GM08714 (cell line): ENCODE measurements around the gene MYL3.

Source experiments
- H3K4me3 ChIP-seq: fragments of 200-500 bp; sonication (Bioruptor generic); 2 replicates; pipeline ENCODE4 v1.5.1; 2014; ENCODE audit warnings: mild to moderate bottlenecking, low read length, inconsistent platforms
- ZNF274 ChIP-seq: IDR thresholded peaks from 2 replicates; pipeline ENCODE4 v1.6.1; 2012; ENCODE audit warnings: mild to moderate bottlenecking, low read depth, low read length

The MYL3 gene

DNA sequence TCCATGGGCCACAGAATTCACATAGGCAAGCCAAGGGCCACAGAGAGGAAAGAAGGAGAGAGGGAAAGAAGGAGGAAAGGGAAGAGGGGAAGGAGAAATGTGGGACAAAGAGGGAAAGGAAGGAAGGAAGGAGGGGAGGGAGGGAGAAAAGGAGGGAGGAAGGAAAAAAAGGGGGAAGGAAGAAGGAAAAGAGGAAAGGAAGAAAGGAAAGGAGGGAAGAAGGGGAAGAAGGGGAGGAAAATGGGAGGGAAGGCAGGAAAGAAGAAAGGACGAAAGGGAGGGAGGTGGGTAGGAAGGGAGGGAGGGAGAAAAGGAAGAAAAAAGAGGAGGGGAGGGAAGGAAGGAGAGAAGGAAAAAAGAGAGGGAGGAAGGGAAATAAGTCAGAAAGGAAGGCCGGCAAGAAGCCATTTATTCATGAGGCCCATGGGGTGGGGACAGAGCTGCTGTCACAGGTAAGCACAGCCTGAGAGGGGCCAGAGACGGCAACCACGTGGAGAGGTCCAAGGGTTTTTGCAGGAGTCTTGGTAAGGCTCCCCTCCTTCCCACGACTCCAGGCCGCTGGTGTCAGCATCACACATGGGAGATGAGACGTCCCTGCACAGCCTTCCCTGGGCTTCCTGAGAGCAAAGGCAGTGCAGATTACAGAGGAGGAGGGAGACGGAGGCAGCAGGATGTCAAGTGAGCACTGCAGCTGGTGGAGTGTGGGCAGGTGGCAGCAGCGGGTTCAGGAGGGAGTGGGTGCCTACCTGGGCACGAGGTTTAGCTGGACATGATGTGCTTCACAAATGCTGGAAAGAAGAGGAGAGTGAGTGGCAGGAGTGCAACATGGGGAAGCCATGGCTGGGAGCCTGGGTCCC is 5.5 kb downstream of the MYL3 start:
- TF ChIP-seq ZNF274, result no peak
- H3K4me3 ChIP-seq, result no peak overlapping the region

DNA sequence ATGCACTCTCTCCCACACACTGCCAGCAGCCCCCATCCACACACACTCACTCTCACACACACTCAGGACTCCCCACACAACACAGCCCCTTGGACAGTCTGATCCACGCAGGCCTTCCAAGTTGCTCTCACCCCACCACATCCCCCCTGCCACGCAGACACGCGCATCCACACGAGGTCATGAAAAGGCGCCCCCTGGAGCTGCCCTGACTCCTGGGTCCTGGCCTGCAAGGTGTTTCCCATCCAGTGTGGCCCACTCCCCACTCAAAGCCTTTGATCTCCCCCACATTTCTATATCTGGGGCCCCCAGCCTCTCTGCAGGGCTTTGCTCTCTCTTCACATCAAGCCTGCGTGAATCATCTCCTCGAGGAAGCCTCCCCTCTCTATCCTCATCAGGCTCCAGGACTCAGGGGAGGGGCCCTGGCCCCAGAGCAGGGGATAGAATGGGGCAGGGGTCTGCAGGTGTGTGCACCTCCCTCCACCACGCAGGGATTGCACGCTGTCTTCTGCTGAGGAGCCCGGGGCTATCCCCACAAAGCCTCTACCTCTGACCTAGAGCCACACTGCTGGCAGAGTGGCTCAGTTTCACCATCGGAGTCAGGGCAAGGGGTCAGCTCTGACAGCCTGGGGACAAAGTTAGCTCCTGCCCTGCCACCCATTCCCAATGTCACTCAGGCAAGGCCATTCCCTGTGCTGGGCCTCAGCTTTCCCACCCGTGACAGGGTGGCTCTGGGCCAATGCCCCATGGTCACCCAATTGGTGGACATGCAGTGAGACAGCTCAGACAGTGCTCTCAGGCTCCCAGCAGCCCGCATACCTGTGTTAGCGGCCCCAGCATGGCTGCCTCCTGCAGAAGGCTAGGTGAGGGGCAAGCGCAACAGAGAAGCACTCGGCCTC is 6.4 kb downstream of the MYL3 start:
- H3K4me3 ChIP-seq, result no peak overlapping the region
- TF ChIP-seq ZNF274, result no peak

GRCh38 chr3:46854555-46854991 is 8.7 kb downstream of the MYL3 start:
- TF ChIP-seq ZNF274, result no peak

GRCh38 chr3:46853441-46854415 is 9.5 kb downstream of the MYL3 start:
- TF ChIP-seq ZNF274, result no peak
- H3K4me3 ChIP-seq, result no peak overlapping the region

More at GRCh38 chr3:46854555-46854991, 8.7 kb downstream of the MYL3 start:
- no peak overlapping the region for H3K4me3 ChIP-seq

DNA sequence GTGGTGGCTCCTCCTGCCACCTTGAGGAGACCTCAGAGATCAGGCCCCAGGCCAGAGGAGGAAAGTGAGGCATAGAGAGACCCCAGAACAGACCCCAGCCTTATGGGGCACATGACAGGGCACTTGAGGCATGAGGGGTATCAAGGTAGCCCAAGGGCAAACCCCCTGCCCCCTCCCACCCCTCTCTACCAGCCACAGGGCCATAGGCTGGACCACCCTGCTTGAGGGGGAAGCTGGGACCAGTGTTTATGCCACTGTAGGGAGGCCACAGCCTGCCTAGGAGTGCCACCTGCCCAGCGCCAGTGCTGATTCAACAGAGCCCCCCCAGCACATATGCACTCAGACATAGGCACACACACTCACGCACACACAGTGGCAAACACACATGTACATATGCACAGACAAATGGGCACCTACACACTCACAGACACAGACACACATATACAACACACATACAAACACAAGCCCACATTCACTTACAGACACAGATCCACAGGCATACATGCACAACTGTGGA is 10.3 kb downstream of the MYL3 start:
- H3K4me3 ChIP-seq, result no peak overlapping the region
- no peak for TF ChIP-seq ZNF274

DNA sequence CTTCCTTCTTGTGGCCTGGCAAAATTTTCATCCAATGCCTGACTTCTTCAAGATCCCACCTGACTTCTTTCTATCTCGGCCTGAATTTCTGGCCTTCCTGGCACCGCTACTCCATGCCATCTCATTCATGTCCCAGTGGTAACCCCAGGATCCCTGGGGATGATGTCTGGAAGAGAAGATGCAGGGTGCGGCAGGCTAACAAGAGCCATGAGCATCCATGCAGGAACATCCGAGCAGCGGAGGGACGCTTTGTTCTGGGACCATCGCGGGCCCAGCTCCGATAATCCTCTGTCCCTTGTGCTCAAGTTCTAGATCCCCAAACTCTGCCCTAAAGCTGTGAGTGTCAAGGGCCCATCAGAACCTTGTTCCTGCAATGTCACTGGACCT is 10.9 kb downstream of the MYL3 start:
- TF ChIP-seq ZNF274, result no peak
- no peak overlapping the region for H3K4me3 ChIP-seq

DNA sequence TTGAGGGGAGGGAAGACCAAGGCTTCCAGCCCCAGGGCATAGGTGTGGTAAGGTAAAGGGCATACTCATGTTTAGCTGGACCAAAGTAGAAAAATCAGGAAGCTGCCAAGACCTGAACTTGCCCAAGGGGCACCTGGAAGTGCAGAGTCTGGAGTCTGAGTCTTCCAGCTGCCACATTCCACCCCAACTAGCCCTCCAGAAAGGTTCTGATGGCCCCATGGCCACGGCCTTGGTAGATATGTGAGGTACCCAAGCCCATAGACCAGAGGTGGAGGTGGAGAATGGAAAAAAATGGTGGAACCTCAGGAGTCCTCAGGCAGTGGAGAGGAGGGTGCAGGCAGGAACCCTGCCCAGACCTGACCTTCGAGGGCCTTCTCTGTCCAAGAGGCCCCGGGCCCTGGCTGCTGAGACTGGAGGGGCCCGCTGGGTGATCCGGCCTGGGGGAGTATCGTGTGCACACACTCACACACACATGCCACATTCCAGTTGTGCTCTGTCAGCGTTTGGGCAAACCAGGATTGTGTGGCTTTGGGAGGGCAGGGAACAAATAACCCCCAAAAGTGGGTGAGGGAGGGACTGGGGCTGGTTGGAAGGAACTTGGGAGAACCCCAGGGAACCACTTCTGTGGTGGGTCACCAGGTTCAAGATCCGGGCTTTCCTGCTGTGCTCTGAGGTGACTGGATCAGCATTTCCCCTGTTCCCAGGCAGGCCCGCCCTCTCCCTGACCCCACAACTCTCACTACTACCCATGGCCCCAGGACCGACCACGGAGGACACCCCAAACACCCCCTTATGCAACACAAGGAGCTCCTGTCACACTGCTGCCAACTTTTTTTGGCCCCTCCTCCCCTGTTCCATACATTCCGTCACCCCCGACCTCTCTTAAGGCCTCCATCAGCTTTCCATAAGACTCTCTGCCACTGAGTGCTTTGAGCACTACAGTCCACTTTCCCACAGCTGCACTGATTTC is 11.6 kb downstream of the MYL3 start:
- no peak overlapping the region for H3K4me3 ChIP-seq
- no peak for TF ChIP-seq ZNF274

DNA sequence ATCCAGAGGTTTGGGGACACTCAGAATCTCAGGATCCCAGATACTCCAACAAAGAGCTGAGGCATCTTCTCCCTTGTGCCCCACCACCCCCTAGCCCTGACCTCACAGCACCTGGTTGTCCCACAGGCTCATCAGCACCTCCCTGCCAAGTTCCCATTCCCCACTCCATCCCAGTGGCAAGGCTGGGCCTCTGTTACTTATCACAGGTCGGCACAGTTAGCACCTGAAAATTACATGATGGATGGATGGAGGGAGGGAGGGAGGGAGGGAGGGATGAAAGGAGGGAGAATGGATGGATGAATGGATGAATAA is 12.8 kb downstream of the MYL3 start:
- no peak overlapping the region for H3K4me3 ChIP-seq
- no peak for TF ChIP-seq ZNF274

- no peak overlapping the region for H3K4me3 ChIP-seq
- TF ChIP-seq ZNF274, result no peak
Measured at GRCh38 chr3:46849686-46850467, 13.4 kb downstream of the MYL3 start.

- TF ChIP-seq ZNF274, result no peak
- no peak overlapping the region for H3K4me3 ChIP-seq
Measured at GRCh38 chr3:46849045-46849631, 14.1 kb downstream of the MYL3 start.

DNA sequence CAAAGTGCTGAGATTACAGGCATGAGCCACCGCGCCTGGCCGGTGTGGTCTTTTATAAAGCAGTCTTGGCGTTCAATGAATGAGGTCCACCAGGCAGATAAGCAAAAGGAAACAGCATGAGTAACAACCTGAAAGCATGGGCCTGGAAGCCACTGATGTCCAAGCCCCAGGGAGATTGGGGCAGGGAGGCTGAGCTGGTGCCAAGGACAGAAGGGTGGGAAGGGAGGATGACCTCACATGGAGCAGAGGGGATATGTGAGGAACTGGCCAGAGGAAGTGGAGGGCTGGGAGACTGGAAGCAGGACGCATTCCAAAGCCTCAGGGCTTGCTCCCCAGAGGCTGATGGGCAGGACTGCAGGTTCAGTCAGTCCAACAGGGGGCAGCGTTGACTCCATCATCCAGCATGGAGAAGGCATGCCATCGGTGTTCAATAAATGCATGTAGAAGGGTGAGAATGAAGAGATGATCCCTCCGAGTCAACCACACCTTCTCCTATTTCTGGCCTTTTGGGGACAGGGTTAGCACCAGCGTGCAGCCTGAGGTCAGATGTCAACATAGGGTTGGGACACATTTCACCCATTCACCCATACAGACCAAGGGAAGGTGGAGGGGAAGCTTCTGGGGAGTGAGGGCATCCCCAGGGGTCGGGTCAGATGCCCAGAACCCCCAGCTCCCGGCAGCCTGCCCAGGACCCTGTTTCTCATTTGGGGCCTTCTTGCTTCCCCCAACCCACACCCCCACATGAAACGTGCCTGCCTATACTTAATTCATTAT is 14.8 kb downstream of the MYL3 start:
- TF ChIP-seq ZNF274, result no peak
- H3K4me3 ChIP-seq, result no peak overlapping the region

DNA sequence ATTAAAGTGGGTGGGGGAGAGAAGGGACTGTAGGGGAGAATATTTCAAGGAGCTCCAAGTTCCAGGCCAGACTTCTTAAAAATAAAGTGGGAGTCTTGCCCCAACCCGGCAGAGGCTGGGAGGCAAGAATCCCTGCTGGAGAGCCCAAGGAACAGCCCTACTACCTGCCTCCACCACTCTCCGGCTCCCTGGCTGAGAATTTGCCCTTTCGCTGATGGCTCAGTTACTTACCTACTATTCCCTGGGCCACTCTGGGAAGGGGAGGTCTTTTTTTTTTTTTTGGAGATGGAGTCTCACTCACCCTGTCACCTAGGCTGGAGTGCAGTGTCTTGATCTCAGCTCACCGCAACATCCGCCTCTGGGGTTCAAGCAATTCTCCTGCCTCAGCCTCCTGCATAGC is 15.5 kb downstream of the MYL3 start:
- no peak overlapping the region for H3K4me3 ChIP-seq
- no peak for TF ChIP-seq ZNF274
